Esophagus muscularis mucosa (tissue), 3 donors: ENCODE data around the gene TRRAP.

ENCODE experiments used
- CTCF ChIP-seq, 3 experiments: fragments of 200-600 bp in 2 of 3; fragments of 450-650 bp in 1 of 3; sonication (generic) in 2 of 3; IDR thresholded peaks; one replicate each; pipeline ENCODE4 v1.5.1; 2017 to 2019; ENCODE audit warnings: antibody characterized with exemption in 3 of 3, mild to moderate bottlenecking in 2 of 3, moderate library complexity in 1 of 3
- POLR2A ChIP-seq: fragments of 450-650 bp; IDR thresholded peaks from one replicate; pipeline ENCODE4 v1.6.1; 2017; ENCODE audit warnings: antibody characterized with exemption, moderate library complexity, mild to moderate bottlenecking, low read depth

DNA sequence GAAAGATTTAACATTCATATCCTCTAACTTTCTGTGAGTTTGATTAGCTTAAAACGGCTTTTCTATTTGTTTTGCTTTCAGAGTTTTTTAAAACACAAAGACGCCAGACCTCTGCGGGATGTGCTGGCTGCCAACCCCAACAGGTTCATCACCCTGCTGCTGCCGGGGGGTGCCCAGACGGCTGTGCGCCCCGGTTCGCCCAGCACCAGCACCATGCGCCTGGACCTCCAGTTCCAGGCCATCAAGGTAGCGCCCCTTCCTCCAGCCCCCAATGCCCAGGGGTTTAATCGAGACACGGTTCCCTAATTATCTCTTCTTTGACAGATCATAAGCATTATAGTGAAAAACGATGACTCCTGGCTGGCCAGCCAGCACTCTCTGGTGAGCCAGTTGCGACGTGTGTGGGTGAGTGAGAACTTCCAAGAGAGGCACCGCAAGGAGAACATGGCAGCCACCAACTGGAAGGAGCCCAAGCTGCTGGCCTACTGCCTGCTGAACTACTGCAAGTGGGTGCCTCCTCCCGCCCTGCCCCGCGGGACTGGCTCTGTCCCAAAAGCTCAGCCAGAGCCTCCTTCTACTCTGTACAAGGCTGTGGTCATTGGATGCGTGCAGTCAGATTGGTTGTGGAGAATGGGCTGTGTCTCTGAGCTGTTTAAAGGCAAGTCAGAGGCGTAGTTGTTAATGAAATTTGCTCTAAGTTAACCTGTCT, 71.2 kb downstream of the TRRAP start:
- no peak for TF ChIP-seq CTCF (IDR thresholded peaks at IDR 0.05)
- no peak for TF ChIP-seq POLR2A
